ENCODE results near the gene MAIP1. TPM values are rescaled to one million over a fixed set of nuclear protein-coding genes. Genes with fewer than 3 reads are reported as not detected.
A peak's percentile ranks its signal among the peaks of the same experiment; 100 is the strongest.

Gene MAIP1
- total and polyA plus RNA-seq, 9 of the 15 experiments (the other 6 are each of a cell fraction or from before 2014, with no cell fraction given), result 3.6 to 30.0 (median 24.5) TPM

DNA sequence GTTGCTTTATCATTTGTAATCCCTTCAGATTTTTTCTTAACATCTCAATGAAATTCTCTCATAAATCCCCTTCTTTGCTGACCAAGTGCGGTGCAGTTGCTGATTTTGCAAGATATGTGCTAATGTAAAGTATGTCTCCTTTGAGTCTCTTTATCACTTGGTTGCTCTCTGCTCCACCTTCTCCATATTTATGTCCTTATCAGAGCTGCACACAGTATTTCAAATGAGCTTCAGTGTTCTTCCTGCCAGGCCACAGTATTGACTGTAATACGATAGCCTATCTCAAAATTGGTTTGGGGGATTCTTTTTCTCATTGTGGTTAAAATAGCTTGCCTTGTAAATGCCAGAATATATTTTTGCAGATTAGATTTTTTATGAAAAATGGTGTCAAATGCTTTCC is 32.2 kb downstream of the MAIP1 start (continued):
- TF ChIP-seq ESRRB (CRISPR knock-in tag; IDR thresholded peaks at IDR 0.05; ENCODE audit: borderline replicate concordance), result no peak
- peak; percentile 26; the same call in 1 of the 2 replicates for TF ChIP-seq C11orf30 (IDR thresholded peaks at IDR 0.05; ENCODE audit: low read depth)
- no peak for TF ChIP-seq TCF7 (IDR thresholded peaks at IDR 0.05; ENCODE audit: borderline replicate concordance)
- 0 out of 2 replicates have a peak, but pooled peaks have one; percentile 36 for TF ChIP-seq SOX6 (IDR thresholded peaks at IDR 0.05)
- peak; percentile 65; the same call in 1 of the 2 replicates for TF ChIP-seq KLF16 (IDR thresholded peaks at IDR 0.05)
- TF ChIP-seq AFF1 (IDR thresholded peaks at IDR 0.05; ENCODE audit: low read depth in 1 of 2, partially characterized antibody in 2 of 2), result no peak
- peak; percentile 71 to 73 for TF ChIP-seq KDM1A (IDR thresholded peaks at IDR 0.05)
- peak; percentile 90 for TF ChIP-seq CBFA2T3 (IDR thresholded peaks at IDR 0.05)
- TF ChIP-seq TCF3 (CRISPR knock-in tag; IDR thresholded peaks at IDR 0.05), result peak; percentile 83
- peak; percentile 26; the same call in 1 of the 2 replicates for TF ChIP-seq JUND (IDR thresholded peaks at IDR 0.05; ENCODE audit: borderline replicate concordance, low read depth, low read length)
- TF ChIP-seq JUND (tag; IDR thresholded peaks at IDR 0.05; ENCODE audit: borderline replicate concordance, low read depth, low read length), result no peak; the same call in 2 of the 3 replicates
- TF ChIP-seq ZNF584 (CRISPR knock-in tag; IDR thresholded peaks at IDR 0.05; ENCODE audit: low read depth), result no peak
- 0 out of 2 replicates have a peak, but pooled peaks have one; percentile 48 for TF ChIP-seq HDAC2 (IDR thresholded peaks at IDR 0.05)
- TF ChIP-seq JUN (IDR thresholded peaks at IDR 0.05; ENCODE audit: borderline replicate concordance, low read depth, low read length), result no peak
- TF ChIP-seq JUN (CRISPR knock-in tag; IDR thresholded peaks at IDR 0.05; ENCODE audit: borderline replicate concordance), result no peak

Data from K562 (cell line).